Skin epidermis (tissue), 12 donors: ENCODE data around the gene STMP1.

Experiments used
- H3K27ac ChIP-seq, 21 experiments: fragments of 200-600 bp; sonication (generic) in 11 of 21; one replicate each; pipeline ENCODE4 v1.5.0; 2020; ENCODE audit warnings: mild to moderate bottlenecking in 3 of 21, inconsistent platforms in 2 of 21, moderate library complexity in 2 of 21
- H3K4me3 ChIP-seq, 7 experiments: fragments of 200-600 bp; sonication (generic) in 2 of 7; one replicate each; pipeline ENCODE4 v1.5.0; 2020; ENCODE audit warnings: inconsistent platforms in 2 of 7, mild to moderate bottlenecking in 2 of 7, moderate library complexity in 1 of 7

STMP1 gene

DNA sequence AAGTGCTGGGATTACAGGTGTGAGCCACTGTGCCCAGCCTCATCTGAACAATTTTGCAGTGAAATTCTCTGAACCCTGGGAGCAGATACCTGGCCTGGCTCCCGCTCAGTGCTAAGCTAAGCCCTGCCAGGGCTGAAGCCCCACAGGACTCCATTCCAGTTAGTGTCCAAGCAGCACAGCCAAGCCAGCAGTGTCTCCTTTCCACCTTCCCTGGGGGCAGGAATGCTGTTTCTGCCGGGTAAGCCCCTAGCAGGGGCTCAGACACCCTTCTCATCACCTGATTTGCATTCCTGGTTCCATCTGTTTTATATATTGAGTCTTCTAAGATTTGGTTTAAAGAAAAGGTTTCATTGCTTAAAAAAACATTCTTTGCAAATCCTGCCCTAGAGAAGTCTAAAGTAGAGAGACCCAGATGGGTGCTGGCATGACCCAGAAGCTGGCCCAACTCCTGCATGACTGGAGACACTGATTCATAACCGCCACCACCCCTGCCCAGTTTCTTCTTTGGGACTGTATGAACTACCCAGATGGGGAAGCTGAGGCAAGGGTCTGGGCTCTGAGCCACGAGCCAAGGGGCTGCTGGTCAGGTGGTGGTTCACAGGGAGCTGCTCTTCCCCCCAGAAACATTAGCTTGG, 51.6 kb downstream of the STMP1 start:
- H3K27ac ChIP-seq: peak overlapping the region in 1 of 21 experiments; percentile 28
- no peak overlapping the region for H3K4me3 ChIP-seq

GRCh38 chr7:135714534-135715009, 52.3 kb downstream of the STMP1 start:
- no peak overlapping the region for H3K4me3 ChIP-seq
- H3K27ac ChIP-seq: peak overlapping the region in 2 of 21 experiments; percentile 28

DNA sequence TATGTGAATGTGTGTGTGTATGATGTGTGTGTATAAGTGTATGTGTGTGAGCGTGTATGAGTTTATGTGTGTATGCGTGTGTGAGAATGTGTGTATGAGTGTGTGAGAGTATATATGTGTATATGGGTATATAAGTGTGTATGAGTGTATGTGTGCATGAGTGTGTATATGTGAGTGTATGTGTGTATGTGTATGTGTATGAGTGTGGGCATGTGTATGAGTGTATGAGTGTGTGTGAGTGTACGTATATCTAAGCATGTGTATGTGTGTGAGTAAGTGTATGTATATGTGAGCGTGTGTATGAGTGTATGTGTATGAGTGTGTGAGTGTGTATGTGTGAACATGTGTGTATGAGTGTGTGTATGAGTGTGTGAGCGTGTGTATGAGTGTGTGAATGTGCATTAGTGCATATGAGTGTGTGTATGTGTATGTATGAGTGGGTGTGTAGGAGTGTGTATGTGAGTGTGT, 52.8 kb downstream of the STMP1 start:
- Histone ChIP-seq H3K4me3 (no peak overlapping the region), H3K27ac (no peak overlapping the region)

DNA sequence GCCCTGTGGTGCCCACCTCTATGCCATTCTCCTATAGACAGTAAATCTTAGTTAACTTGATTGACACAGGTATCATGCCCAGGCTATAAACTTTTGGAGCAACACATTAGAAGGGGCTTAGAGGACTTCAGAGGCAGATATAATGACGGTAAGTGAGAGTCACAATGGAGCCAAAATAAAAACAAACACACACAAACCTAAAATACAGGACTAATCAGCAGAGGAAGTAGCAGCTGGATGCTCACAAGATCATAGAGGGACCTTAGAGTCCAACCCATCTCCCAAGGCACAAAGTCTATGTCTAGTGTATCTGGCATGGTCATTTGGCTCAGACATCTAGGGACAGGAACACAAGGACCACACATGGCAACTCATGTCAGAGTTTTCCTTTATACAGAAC, 53.4 kb downstream of the STMP1 start:
- Histone ChIP-seq H3K4me3 (no peak overlapping the region), H3K27ac (no peak overlapping the region)

- no peak overlapping the region for H3K27ac ChIP-seq
- H3K4me3 ChIP-seq: no peak overlapping the region
These were observed 54.4 kb downstream of the STMP1 start for GRCh38 chr7:135716677-135717238.

DNA sequence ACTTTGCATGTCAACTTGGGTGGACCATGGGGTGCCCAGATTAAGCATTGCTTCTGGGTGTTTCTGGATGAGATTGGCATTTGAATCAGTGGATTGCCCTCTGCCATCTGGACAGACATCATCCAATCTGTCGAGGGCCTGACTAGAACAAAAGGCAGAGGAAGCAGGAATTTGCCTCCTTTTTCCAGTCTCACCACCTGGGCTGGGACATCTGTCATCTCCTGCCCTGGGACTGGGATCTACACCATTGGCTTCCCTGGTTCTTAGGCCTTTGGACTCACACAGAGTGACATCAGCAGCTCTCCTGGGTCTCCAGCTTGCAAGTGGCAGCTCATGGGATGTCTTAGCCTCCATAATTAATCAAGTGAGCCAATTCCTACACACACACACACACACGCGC, 55.4 kb downstream of the STMP1 start:
- Histone ChIP-seq H3K27ac (no peak overlapping the region), H3K4me3 (no peak overlapping the region)

- Histone ChIP-seq H3K4me3 (no peak overlapping the region), H3K27ac (no peak overlapping the region)
These were observed 55.9 kb downstream of the STMP1 start for GRCh38 chr7:135718219-135718618.

- no peak overlapping the region for H3K4me3 ChIP-seq
These were observed 56.6 kb downstream of the STMP1 start for GRCh38 chr7:135718794-135719437.

GRCh38 chr7:135719688-135720087, 57.4 kb downstream of the STMP1 start:
- H3K4me3 ChIP-seq: no peak overlapping the region
- H3K27ac ChIP-seq: no peak overlapping the region

More at GRCh38 chr7:135718794-135719437, 56.6 kb downstream of the STMP1 start:
- no peak overlapping the region for H3K27ac ChIP-seq

DNA sequence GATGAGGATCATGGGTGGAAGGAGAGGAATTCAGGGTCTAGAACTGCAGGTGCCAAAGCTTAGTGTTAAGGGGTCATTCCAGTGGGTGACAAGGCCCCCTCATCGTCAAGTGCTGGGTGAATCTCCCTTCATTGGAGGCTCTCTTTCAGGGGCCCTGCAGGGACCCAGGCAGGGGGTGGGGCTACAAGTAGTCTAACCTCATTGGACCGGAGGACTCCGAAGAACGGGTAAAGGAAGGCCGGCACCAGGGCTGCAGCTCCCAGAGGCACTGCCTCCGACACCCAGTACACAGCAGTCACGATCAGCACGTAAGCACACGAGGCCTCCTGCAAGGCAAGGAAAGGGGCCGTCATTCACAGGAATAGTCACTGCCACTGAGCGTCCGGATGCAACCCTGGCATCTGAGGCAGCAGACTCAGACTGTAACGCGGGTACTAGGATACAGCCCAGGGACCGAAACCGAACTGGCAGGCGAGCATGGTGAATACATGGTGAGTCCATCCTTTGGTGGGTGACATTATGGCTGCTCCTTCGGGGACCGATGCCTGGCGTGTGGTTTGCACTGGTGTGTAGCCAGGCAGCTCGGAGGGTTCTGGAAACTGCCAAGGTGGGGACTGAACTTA, 59.0 kb downstream of the STMP1 start:
- Histone ChIP-seq H3K27ac (no peak overlapping the region), H3K4me3 (no peak overlapping the region)

DNA sequence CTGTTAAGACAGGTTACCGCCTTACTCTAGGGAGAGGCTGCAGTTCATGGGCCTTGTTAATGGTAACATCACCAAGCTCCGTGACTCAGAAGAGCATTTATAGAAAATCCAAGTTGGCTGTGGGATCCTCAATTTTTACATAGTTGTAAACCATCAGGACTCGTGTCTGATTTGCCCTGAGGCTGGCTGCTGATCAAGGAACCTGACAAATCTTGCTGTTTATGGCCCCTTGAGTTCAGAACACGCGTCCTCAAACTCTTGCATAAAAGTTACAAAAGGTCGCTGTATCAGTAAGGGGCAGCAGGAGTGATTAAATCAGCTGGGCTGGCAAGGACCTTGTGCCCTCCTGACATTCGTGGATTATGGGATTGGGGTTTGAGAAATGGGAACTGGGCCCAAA, 61.1 kb downstream of the STMP1 start:
- Histone ChIP-seq H3K4me3 (no peak overlapping the region), H3K27ac (no peak overlapping the region)
